AG08395 (cell line): ENCODE data around the gene ATG13.
"Not testable (repeated sequence)": the region's sequence is repeated elsewhere in the genome, so short reads cannot be mapped to it uniquely, and the experiment has no call there.

Experiments used
- DNase-seq: peaks from one replicate; pipeline ENCODE4 v3.0.0; 2012; ENCODE audit warnings: mixed read lengths, low spot score

The ATG13 gene

DNA sequence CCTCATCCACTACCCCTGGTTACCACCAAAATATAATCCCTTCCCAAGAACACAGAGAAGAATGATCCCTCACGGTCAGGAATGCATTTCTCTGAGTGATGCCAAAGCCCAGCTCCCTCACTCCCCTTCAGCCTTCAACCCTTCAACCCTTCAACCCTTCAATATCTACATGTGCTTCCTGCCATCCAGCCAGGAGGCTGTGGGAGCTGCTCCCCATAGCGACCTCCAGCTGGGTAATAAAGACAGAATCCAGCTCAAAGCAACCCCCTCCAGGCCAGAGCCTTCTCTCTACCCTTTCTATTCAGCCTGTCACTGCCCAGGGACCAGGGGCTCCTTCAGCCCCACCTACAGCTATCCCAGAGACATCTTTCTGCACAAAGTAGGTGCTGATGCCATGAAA is 80.4 kb downstream of the ATG13 start:
- no peak for DNase-seq

GRCh38 chr11:46698597-46698996 is 81.2 kb downstream of the ATG13 start:
- no peak for DNase-seq

- peak; percentile 97 for DNase-seq
Observed at GRCh38 chr11:46700241-46701077, 83.1 kb downstream of the ATG13 start, which contains the start of the genes ARHGAP1 and ZNF408. Gene ARHGAP1 (minus strand): TSS chr11:46700619. CDS start chr11:46696107, 4,512 bp downstream. Gene ZNF408 (plus strand): TSS chr11:46701031. CDS start chr11:46701048, 17 bp downstream.

DNA sequence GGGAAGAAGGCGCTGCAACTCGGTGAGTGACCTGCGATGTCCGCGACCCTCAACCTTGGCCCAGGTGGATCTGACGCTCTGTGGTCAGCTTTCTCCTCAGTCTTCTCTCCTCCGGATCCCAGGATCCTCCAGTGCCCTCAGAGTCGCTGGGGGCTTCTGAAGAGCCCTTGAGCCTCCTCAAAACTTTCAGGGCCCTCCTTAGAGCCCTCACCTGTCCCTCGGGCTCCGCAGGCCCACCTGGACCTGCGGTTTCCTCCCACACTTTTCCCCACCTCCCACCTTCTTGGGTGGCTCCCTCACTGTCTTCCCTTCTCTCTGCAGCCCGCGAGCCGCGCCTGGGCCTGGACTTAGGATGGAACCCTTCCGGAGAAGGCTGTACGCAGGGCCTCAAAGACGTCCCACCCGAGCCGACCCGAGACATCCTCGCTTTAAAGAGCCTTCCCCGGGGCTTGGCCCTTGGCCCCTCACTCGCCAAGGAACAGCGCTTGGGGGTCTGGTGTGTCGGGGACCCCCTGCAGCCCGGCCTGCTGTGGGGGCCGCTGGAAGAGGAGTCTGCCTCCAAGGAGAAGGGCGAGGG is 83.8 kb downstream of the ATG13 start:
- DNase-seq, result no peak

GRCh38 chr11:46705070-46705688 is 87.8 kb downstream of the ATG13 start:
- DNase-seq, result no peak

DNA sequence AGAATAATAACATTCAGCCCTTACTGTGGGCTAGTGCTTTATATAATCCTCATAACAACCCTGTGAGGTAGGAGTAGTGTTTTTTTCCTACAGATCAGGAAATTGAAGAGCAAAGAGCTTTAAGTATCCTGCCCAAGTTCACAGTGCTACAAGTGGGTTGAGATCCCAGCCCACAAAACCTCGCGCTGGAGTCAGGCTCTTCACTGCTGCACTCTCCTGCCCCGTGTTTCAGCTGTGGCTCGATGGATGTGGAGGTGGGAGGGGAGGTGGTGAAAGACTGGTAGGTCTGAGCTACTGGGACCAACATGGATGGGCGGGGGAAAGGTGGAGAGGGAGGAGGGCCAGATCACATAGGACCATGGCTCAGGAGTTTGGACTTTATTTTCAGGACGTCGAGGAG is 89.5 kb downstream of the ATG13 start:
- DNase-seq, result no peak

DNA sequence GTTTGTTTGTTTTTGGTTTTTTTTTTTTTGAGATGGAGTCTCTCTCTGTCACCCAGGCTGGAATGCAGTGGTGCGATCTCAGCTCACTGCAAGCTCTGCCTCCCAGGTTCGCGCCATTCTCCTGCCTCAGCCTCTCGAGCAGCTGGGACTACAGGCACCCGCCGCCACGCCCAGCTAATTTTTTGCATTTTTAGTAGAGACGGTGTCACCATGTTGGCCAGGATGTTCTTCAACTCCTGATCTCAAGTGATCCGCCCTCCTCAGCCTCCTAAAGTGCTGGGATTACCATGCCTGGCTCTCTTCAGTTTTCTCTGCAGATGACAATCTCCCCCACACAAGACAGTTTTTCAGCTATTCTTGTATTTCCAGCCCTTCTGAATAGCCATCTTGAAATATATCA is 92.0 kb downstream of the ATG13 start:
- not testable (repeated sequence) for DNase-seq

DNA sequence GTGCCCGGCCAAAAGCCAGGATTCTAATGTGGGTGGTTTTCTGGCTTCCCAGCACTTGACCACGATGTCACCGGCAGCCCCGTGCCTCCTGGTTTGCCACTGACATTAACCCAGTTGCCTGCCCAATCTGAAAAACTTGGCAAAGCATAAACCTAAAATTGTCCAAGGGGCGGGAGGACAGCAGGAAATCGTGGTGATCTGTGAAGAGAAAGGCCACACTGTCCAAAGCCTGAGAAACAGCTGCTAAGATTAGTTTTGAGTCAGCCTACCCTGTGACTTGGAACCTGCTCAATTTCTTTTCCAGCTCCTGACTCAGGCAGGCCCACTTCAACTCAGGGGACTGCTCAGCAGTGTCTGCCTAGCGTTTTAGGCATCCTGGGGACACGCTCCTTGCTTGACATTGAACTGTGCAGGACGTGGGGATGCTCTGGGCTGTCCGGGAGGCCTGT is 93.5 kb downstream of the ATG13 start:
- DNase-seq, result peak; percentile 93

DNA sequence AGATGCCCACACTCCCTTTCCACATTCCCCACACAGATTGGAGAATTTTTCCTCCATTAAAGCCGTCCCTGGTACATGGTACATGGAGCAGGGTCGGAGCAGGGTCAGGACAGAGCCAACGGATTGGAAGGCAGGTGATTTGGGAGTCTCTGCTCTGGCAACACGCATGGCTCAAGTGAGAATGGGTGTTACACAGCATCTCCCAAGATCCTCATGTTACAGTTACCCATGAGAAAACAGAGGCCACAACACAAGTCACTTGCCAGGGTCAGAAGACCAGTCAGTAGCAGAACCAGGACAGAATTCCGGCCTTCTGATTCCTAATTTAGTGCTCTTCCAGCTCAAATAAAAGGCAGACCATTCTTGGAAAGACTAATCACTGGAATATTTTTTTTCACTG is 94.0 kb downstream of the ATG13 start:
- no peak for DNase-seq

DNA sequence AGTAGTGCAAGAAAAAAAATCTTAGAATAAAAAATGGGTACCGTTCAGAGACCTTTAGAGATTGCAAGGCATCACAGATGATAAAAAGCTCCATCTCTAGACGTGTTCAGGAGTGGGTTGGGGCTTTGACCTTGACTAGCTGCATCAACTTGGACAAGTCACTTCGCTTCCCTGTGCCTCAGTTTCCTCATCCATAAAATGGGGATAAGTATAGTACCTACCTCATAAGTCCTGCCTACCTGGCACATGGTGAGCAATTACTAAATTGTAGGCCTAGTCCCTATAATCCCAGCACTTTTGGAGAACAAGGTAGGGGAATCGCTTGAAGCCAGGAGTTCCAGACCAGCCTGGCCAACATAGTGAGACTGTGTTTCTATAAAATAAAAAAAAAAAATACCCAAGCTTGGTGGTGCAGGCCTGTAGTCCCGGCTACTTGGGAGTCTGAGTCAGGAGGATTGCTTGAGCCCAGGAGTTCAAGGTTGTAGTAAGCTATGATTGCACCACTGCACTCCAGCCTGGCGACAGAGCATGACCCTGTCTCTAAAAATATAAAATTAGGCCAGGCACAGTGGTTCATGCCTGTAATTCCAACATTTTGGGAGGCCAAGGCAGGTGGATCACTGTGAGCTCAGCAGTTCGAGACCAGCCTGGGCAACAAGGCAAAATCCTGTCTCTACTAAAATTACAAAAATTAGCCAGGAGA is 95.7 kb downstream of the ATG13 start:
- DNase-seq, result no peak

DNA sequence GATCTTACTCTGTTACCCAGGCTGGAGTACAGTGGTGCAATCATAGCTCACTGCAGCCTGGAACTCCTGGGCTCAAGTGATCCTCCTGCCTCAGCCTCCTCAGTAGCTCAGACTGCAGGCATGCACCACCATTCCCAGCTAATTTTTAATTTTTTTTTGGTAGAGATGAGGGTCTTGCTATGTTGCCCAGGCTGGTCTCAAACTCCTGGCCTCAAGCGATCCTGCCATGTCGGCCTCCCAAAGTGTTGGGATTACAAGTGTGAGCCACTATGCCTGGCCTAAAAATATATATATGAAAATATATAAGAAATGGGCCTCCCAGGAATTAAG is 100.4 kb downstream of the ATG13 start:
- DNase-seq, result not testable (repeated sequence)

GRCh38 chr11:46718155-46719019 is 101.0 kb downstream of the ATG13 start:
- no peak for DNase-seq

DNA sequence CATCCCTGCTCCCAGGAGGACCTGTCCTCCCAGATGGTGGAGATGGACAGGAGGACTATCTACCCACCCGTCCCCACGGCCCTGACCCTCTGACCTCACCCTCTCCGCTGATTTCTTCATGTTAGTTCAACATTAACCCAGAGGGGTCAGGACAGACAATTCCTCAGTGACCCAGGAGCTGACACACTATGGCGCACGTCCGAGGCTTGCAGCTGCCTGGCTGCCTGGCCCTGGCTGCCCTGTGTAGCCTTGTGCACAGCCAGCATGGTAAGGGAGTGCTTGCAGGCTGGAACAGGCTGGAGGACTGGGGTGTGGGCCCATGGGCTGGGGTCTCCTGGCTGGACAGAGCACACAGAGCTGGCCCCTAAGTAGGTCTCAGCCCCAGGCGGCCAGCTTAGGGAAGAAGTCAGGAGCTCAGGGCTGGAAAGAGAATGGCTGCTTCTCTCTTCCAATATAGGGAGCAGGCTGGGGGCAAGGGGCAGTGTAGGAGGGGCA is 101.7 kb downstream of the ATG13 start, which contains the start of gene F2:
Gene F2 (plus strand): TSS at position 166 of the 495 bp plus-strand sequence. CDS start 23 bp downstream, at position 189.
- DNase-seq, result no peak

- no peak for DNase-seq
Observed at GRCh38 chr11:46719543-46720218, 102.3 kb downstream of the ATG13 start.

DNA sequence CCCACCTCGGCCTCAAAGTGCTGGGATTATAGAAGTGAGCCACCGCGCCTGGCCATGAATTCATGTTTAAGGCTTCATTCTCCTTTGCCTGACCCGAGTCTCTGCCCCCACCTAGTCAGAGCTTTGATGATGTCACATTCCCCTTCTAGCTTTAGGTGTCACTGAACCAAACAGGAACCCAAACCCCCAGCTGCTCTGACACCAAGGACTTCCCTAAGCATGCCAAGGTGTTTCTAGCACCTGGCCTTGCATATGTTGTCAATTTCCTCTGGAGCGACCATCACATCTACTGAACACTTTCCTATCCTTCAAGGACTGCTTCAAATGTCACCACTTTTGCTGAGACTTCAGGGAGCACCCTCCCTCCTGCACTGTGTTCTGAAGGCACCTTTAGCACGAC is 103.9 kb downstream of the ATG13 start:
- DNase-seq, result no peak

DNA sequence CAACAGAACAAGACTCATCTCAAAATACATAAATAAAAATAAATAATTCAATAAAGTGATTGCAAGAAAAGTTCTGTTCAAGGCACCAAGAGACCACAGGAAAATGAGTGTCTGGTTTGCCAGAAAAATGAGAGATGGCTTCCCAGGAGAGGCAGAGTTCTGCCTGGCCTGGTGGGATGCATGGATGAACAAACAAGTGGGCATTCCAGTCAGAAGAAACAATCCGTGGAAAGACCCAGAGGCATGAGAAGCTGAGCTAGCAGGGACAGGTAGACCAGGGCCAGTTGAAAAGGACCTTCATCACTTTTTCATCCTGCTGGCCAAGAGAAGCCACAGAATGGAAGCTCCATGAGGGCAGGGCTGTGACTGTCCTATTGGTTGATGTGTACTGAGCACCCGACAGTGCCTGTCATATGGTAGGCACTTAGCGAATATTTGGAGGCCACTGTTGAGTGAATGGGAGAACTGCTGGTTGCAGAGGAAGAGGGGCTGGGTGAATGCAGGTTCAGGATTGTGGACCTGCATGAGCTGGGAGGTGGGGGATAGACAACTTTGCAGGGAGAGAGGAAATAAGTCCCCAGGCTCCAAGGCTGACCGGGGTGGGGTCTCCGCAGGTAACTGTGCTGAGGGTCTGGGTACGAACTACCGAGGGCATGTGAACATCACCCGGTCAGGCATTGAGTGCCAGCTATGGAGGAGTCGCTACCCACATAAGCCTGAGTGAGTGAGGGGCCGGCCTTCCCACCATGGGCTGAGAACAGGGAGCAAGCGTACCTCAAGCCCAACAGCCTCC is 105.4 kb downstream of the ATG13 start:
- DNase-seq, result no peak

- DNase-seq, result no peak
Observed at GRCh38 chr11:46723359-46723680, 106.0 kb downstream of the ATG13 start.

- no peak for DNase-seq
Observed at GRCh38 chr11:46724088-46724487, 106.7 kb downstream of the ATG13 start.
